ENCODE results near the gene TMED10.
"Not testable (repeated sequence)": the region's sequence is repeated elsewhere in the genome, so short reads cannot be mapped to it uniquely, and the experiment has no call there.

TMED10 gene

GRCh38 chr14:75132382-75133086 is 43.9 kb downstream of the TMED10 start:
- peak; percentile 97 for FAIRE-seq
- DNase-seq (ENCODE audit: insufficient read length, low spot score) = no peak

DNA sequence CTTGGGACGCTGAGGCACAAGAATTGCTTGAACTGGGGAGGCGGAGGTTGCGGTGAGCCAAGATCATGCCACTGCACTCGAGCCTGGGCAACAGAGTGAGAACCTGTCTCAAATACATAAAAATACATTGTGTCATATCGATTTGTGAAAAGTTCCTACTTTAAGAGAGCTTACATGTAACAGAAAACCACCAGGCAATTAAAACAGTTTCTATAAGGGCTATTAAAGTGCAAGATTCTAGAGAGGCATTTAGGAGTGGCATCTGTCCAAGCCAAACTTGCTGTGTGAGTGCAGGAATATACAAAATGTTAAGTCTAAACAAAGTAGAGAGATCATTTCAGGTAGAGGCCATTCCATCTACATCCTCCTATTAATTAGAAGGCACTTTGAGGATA is 47.8 kb downstream of the TMED10 start:
- no peak for DNase-seq (ENCODE audit: insufficient read length, low spot score)
- no peak for FAIRE-seq

- no peak for DNase-seq (ENCODE audit: insufficient read length, low spot score)
- FAIRE-seq = no peak
Measured at GRCh38 chr14:75127903-75128595, 48.4 kb downstream of the TMED10 start.

- DNase-seq (ENCODE audit: insufficient read length, low spot score); FAIRE-seq: not testable (repeated sequence)
Measured at GRCh38 chr14:75127474-75127820, 49.0 kb downstream of the TMED10 start.

- DNase-seq (ENCODE audit: insufficient read length, low spot score) (peak; percentile 81), FAIRE-seq (peak; percentile 68)
Measured at GRCh38 chr14:75126679-75127473, 49.5 kb downstream of the TMED10 start, which contains the start of gene NEK9. TSS of gene NEK9 (minus strand) at chr14:75127048. CDS start at chr14:75126921, 127 bp downstream.

DNA sequence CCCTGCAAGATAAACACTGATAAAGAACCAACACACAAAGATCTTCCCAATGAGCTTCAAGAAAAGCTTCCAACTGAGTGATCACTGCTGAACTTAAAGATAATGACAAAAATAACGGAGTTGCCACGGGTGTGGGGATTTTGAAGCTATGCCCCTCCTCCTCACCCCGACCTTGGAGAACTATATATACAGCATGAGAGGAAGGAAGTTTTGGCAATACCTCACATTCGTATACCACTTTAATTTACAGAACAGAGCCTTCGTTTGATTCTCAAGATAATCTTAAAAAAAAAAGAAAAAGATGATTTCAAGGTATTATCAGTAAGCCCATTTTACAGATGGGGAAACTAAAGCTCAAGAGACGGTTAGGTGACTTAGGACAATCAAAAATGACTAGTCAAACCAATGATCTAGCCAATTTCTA is 50.3 kb downstream of the TMED10 start:
- FAIRE-seq = peak; percentile 58
- DNase-seq (ENCODE audit: insufficient read length, low spot score) = no peak

GRCh38 chr14:75125617-75126016 is 50.8 kb downstream of the TMED10 start:
- no peak for FAIRE-seq
- DNase-seq (ENCODE audit: insufficient read length, low spot score) = no peak

DNA sequence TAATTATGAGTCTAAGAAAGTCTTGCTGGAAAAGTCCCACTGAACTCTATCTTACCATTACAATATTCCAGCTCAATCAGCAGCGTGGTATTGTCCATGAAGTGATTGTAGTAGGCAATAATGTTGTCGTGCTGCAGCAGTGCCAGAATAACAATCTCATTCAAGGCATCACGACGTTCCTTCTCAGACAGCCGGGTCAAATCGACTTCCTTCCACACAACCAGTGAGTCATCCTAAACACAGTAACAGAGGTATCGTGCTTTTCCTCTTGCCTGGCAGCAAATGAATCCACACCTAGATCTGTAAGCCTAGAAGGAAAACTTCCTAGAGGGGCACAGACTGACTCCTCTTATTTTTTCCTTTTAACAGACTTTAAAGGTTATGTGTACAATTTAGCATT is 52.4 kb downstream of the TMED10 start:
- FAIRE-seq = no peak
- DNase-seq (ENCODE audit: insufficient read length, low spot score) = no peak

- FAIRE-seq (no peak), DNase-seq (ENCODE audit: insufficient read length, low spot score) (no peak)
Measured at GRCh38 chr14:75121552-75121951, 54.9 kb downstream of the TMED10 start.

DNA sequence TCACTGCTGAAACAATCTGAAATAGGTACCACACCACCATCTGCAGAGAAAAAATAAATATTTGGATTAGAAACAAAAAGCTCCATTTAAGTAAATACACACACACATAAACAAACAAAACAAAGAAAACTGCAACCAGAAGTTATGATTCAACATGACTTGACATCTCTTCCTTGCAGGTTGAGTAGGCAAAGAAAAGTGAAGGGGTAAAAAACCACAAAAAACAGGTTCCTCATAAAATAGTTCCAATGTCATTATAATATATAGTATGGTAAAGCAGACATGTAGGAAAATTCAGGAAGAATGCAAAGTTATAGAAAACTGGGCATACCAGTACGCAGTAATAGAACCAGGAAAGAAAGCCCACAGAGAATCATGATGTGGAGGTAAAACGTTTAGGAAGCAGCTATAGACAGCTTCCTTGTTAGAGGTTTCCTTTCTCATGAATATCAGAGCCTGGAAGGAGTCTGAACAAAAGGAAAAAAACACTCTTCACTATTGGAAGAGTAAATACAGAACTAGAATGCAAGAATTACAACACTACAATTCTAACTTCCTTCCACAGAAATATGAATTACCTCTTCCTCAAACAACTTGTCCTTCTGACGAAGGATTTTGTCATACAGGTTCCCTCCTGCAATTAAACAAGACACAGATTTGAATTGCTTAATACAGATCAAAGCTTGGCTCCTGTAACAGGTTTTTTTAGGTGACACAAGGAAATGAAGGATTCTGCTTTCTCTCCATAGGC is 55.7 kb downstream of the TMED10 start:
- DNase-seq (ENCODE audit: insufficient read length, low spot score) (no peak), FAIRE-seq (no peak)

- FAIRE-seq = no peak
- no peak for DNase-seq (ENCODE audit: insufficient read length, low spot score)
Measured at GRCh38 chr14:75119056-75119455, 57.4 kb downstream of the TMED10 start.

DNA sequence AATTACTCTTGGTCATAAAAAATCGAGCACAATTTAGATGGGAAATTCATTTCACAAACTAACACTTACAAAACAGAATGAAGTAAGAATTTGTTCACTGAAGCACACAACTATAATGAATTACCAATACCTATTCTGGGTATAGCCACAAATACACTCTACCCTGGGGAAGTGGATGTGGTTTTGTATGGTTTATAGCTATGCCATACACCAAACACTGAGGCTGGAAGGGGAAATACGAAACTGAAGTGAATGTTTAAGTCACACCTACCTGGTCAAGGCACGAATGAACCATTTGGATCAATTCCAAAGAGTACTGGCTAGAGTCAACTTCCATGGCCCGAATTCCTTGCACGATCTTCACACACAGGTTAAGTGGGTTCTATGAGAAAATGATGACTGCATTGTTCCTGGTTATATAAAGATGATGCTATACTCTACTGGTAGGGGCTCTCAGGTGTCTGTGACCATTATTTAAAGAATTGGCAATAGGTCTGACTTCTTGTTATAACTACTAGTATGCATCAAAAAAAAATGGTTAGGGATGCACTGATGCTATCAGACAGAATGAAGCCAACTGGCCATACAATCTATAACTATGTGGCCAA is 62.4 kb downstream of the TMED10 start:
- peak; percentile 18 for FAIRE-seq
- no peak for DNase-seq (ENCODE audit: insufficient read length, low spot score)

GRCh38 chr14:75109877-75110276 is 66.5 kb downstream of the TMED10 start:
- no peak for DNase-seq (ENCODE audit: insufficient read length, low spot score)

GRCh38 chr14:75107186-75107585 is 69.2 kb downstream of the TMED10 start:
- FAIRE-seq = no peak
- no peak for DNase-seq (ENCODE audit: insufficient read length, low spot score)

More at GRCh38 chr14:75109877-75110276, 66.5 kb downstream of the TMED10 start:
- no peak for FAIRE-seq

DNA sequence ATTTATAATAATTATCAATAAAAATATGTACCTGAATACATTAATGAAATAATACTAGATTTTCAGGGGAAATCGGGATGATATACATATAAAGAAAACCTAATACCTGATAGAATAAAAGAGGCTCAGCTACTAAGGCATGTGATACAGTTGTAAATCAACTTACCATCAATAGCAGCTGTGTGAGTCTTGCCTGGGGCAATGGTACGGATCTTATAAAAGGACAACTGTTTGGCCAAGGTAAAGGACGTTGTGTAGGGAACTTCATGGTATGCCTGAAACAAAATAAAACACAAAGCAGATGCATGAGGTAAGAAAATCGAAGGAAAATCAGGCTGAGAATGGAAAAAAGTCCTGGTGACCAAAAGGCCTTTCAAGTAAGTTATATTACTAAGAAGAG is 74.9 kb downstream of the TMED10 start:
- FAIRE-seq = no peak
- no peak for DNase-seq (ENCODE audit: insufficient read length, low spot score)

GRCh38 chr14:75098682-75099081 is 77.7 kb downstream of the TMED10 start:
- DNase-seq (ENCODE audit: insufficient read length, low spot score) (no peak), FAIRE-seq (no peak)

DNA sequence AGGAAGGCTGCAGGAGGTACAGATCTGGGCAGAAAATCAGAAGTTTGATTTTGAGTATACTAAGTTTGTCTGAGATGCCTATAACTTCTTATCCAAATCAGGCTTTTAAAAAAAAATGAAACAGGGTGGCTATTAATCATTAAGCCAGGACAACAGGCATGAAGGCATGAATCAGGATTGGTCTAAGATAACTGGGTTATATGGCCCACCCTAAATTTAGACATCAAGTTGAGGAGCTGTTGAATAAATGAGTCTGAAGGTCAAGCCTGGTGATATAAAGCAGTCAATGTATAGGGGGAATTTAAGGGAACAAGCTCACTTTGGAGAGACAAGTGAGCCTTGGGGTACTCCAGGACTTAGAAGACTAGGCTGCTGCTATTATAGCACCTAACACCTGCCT is 78.2 kb downstream of the TMED10 start:
- no peak for DNase-seq (ENCODE audit: insufficient read length, low spot score)
- no peak for FAIRE-seq

GRCh38 chr14:75096959-75097358 is 79.5 kb downstream of the TMED10 start:
- FAIRE-seq (no peak), DNase-seq (ENCODE audit: insufficient read length, low spot score) (no peak)

DNA sequence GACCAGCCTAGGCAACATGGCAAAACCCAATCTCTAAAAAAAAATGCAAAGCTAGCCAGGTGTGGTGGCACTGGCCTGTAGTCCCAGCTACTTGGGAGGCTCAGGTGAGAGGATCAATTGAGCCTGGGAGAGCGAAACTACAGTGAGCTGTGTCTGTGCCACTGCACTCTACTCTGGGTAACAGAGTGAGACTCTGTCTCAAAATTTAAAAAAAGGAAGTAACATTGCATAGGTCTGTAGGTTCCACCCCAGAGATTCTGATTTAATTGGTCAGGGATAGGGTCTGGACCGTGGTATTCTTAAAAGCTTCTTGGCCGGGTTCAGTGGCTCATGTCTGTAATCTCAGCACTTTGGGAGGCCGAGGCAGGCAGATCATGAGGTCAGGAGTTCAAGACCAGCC is 80.7 kb downstream of the TMED10 start:
- DNase-seq (ENCODE audit: insufficient read length, low spot score) = no peak
- no peak for FAIRE-seq

- DNase-seq (ENCODE audit: insufficient read length, low spot score) (no peak), FAIRE-seq (no peak)
Measured at GRCh38 chr14:75094896-75095295, 81.5 kb downstream of the TMED10 start.
